Adrenal gland (tissue), 5 donors: ENCODE measurements around the gene LEFTY1.

Source experiments
- CTCF ChIP-seq, 6 experiments: fragments of 450-650 bp in 4 of 6; fragments of 200-600 bp in 2 of 6; sonication (generic) in 1 of 6; IDR thresholded peaks; 1 replicate in 5 of 6; 2 replicates in 1 of 6; pipeline versions ENCODE4 v1.5.1 to v1.8.0; 2016 to 2021; ENCODE audit warnings: antibody characterized with exemption in 6 of 6, mild to moderate bottlenecking in 2 of 6, moderate library complexity in 1 of 6
- POLR2A ChIP-seq, 2 donors: fragments of 450-650 bp; IDR thresholded peaks; one replicate each; pipeline ENCODE4 v1.6.1; 2017; ENCODE audit warnings: antibody characterized with exemption in 2 of 2, mild to moderate bottlenecking in 2 of 2, moderate library complexity in 1 of 2
- donor health status: DM: no; HTN: no; CAD: no.

DNA sequence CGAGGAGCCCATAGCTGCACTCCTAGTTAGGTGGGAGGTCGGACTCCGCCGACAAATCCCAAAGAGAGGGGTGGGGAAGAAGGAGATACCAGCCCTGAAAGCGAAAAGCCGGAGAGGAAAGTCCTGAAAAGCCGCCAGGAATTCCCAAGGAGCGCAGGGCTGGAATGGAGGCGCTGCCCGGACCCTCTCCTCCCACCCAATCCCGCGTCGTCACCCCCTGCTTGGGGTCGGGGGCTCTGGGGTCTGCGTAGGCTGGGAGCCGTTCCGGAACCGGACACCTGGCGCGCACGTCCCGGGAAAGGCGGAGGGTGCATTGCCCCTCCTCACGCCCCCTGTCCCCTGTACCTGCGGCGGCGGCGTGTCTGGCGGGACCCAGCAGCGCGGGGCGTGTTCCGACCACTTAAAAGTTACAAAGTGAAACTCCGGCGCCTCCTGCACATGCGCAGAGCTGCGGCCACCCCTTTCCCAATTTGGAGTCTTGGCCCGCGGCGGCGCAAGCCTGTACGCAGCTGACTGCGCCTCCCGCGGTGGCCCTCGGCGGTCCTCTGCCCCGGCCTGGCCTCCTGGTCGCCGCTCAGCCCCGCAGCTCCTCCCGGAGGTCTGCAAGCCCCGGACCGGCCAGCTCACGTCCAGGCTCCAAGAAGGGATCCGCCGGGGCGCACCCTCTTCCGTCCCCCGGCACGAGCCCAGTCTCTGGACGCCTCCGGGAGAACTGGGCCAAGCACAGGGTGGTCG lies 6.8 kb downstream of the LEFTY1 start, which contains the start of gene TMEM63A:
- TF ChIP-seq CTCF (IDR thresholded peaks at IDR 0.05) (peak in 5 of 6 experiments; percentile 28 to 58 (median 36)), POLR2A (IDR thresholded peaks at IDR 0.05) (peak; percentile 64 to 82)
